Hypothalamus (tissue), 51 donors: ENCODE results near the gene PAK1.
A peak's percentile ranks its signal among the peaks of the same experiment; 100 is the strongest.
"Not testable (repeated sequence)": the region's sequence is repeated elsewhere in the genome, so short reads cannot be mapped to it uniquely, and the experiment has no call there.

ENCODE experiments used
- DNase-seq, 51 donors: peaks; one replicate each; lab custom pipeline; 2025; lab: John Stamatoyannopoulos, UW

Gene PAK1

DNA sequence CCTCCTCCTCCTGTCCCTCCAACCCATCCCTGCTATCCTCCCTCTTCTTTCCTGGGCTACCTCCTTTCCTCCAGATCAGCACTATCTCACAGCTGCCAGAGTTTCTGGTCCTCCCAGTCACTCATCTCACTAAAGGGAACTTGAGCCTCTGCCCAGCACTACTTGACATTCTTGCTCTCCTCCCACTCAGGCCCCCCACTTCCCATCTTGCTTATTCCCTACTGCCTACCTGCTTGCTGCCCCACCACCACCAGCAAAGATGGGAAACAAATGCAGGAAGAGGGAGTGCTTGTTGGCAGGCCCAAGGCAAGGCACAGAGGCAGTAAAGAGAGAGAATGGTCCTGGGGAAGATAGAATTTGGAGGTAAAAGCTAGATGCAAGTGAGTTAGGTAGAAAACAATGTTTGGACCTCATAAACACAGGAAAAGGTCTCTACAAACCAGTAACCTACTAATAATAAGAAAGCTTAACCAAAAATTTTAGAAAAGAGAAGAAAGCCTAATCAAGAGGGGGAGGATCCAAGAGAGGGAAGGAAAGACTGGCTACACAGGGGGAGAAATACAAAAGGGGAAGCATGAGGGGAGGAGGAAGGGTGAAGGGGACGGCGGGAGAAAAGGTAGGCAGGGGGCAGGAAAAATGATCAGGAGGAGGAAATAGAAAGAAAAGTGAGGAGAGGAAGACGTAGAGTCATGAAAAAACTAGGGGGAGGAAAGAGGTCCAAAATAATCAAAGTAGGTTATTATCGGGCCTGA lies 63.6 kb downstream of the PAK1 start:
- DNase-seq: peak in 1 of 51 donors; percentile 8

DNA sequence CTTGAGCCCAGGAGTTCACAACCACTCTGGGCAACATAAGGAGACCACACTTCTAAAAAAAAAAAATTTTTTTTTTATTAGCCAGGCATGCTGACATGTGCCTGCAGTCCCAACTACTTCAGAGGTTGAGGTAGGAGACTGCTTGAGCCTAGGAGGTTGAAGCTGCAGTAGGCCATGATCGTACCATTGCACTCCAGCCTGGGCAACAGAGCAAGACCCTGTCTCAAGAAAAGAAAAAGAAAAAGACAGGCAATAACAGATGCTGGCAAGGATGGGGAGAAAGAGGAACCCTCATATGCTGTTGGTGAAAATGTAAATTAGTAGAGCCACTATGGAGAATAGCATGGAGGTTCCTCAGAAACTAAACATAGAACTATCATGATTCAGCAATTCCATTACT lies 64.8 kb downstream of the PAK1 start:
- no peak for DNase-seq

GRCh38 chr11:77407613-77408012 lies 66.3 kb downstream of the PAK1 start:
- DNase-seq: peak in 1 of 51 donors; percentile 38

GRCh38 chr11:77406396-77406795 lies 67.5 kb downstream of the PAK1 start:
- DNase-seq: no peak

DNA sequence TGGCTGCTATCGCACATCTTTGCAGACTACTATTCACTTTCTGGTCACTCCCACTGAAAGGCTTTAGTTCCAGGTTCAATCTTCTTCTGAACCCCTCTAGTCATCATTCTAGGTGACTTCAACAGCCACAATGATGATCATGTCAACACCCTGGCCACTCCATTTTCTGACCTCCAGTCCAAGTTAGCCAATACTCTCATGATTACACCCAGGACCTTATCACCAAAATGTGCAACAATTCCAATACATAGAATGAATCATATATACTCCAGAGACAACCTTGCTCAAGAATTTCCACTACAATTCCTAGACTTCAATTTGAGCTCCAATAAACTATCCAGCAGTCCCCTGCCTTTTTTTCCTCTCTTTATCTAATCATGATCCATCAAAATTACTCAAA lies 70.7 kb downstream of the PAK1 start:
- no peak for DNase-seq

- DNase-seq: no peak
These were observed 71.7 kb downstream of the PAK1 start for GRCh38 chr11:77402218-77402556.

DNA sequence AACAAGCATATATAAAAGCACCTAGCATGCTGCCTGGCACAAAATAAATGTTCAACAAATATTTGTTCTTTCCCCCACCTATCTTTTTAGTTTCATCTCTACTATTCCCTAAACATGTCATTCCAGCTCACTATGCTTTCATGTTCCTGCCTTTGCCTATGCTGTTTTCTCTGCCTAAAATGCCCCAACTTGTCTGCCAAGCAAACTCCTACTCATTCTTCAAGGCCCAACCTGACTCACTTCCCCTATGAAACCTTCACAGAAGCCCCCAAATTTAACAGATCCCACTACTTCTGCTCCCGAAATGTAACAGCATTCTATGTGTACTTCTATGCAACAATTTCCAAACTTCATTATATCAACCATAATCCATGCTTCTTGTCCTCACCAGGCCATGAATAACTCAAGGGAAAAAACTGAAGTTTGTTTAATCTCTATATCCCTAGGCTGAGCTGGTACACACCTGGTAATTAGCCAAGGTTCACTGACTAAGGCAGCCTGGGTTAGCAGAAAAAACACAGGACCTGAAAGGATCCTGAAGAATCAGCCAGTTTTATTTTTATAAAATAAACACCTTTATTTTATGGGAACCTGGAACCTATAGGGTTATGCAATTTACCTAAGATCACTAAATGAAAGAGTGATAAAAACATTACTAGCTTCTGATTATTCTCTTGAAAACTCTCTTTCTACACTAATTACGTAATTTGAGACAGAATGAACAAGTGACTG lies 72.2 kb downstream of the PAK1 start:
- no peak for DNase-seq

GRCh38 chr11:77400775-77401449 lies 73.0 kb downstream of the PAK1 start:
- no peak for DNase-seq

- no peak for DNase-seq
These were observed 73.6 kb downstream of the PAK1 start for GRCh38 chr11:77400271-77400670.

- DNase-seq: no peak
These were observed 76.3 kb downstream of the PAK1 start for GRCh38 chr11:77397631-77398030.

- no peak for DNase-seq
These were observed 77.0 kb downstream of the PAK1 start for GRCh38 chr11:77396911-77397310.

GRCh38 chr11:77396305-77396704 lies 77.6 kb downstream of the PAK1 start:
- no peak for DNase-seq

- DNase-seq: no peak
These were observed 78.3 kb downstream of the PAK1 start for GRCh38 chr11:77395460-77396173.

- no peak for DNase-seq
These were observed 81.1 kb downstream of the PAK1 start for GRCh38 chr11:77392842-77393241.

- DNase-seq: no peak
These were observed 86.2 kb downstream of the PAK1 start for GRCh38 chr11:77387701-77388100.

DNA sequence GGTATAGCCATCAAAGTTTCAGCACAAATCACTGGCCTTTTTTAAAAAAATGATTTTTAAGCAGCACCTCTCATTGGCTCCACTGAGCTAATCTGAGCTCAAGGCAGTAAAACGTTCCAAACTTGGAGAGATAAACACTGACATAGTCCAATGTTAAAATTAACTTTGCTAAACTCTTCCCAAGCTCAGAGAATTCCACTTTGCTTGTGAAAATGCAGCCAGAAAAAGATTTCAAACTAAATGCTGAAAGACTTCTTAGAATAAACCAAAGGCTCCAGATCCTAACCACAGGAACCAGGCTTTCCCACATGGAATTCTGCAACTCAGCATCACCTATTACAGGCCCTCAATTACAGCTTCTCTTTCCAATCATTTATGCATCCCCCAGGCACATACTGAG lies 87.7 kb downstream of the PAK1 start:
- no peak for DNase-seq

DNA sequence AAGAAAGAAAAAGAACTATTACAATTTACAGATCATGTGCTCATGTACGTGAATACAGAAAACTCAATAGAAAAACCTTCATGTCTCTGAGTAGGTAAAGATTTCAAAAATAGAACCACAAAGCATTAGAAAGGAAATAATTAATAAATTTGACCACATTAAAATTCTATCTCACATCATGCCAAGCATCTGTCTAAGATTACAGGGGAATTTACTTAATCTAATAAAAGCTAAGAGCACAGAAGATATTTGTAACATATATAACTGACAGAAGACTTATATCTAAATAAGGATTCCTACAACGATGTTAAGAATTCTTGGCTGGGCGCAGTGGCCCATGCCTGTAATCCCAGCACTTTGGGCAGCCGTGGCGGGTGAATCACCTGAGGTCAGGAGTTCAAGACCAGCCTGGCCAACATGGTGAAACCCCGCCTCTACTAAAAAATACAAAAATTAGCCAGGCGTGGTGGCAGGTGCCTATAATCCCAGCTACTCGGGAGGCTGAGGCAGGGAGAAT lies 88.6 kb downstream of the PAK1 start:
- DNase-seq: not testable (repeated sequence)

- no peak for DNase-seq
These were observed 89.3 kb downstream of the PAK1 start for GRCh38 chr11:77384571-77384970.

GRCh38 chr11:77383349-77383748 lies 90.5 kb downstream of the PAK1 start:
- DNase-seq: not testable (repeated sequence)

GRCh38 chr11:77381729-77382665 lies 91.9 kb downstream of the PAK1 start:
- no peak for DNase-seq
